ENCODE results near the gene PTGS2.

GRCh38 chr1:186680245-186681061, at the start of gene PTGS2:
- TF ChIP-seq RAD21 (IDR thresholded peaks at IDR 0.05 in 1 of 2, conservative IDR thresholded peaks at IDR 0.05 in 1 of 2; ENCODE audit: low read depth in 2 of 2, low read length in 2 of 2) (peak; percentile 55 to 56), JUN (IDR thresholded peaks at IDR 0.05; ENCODE audit: low read depth, low read length) (no peak), ATF2 (IDR thresholded peaks at IDR 0.05; ENCODE audit: low read length) (no peak), POLR2AphosphoS5 (IDR thresholded peaks at IDR 0.05; ENCODE audit: low read depth, low read length) (peak; percentile 20; the same call in 1 of the 2 replicates), SIRT6 (IDR thresholded peaks at IDR 0.05; ENCODE audit: low read length) (no peak), HDAC6 (IDR thresholded peaks at IDR 0.05; ENCODE audit: low read depth, low read length) (no peak), CTCF (IDR thresholded peaks at IDR 0.05; ENCODE audit: control extremely low read depth in 1 of 3, insufficient read depth in 1 of 3, low read depth in 1 of 3, low read length in 3 of 3) (peak; percentile 53 to 71 (median 71)), SIN3A (conservative IDR thresholded peaks at IDR 0.05 in 1 of 2, IDR thresholded peaks at IDR 0.05 in 1 of 2; ENCODE audit: low read depth in 1 of 2, low read length in 2 of 2) (peak in 1 of 2 experiments; percentile 56; a peak in 1 of 4 replicates), MAX (IDR thresholded peaks at IDR 0.05) (peak; percentile 27; the same call in 1 of the 2 replicates), YY1 (IDR thresholded peaks at IDR 0.05; ENCODE audit: low read depth, low read length) (0 out of 2 replicates have a peak, but pooled peaks have one; percentile 17)
